CD14-positive monocyte (primary cell): ENCODE measurements around the gene BMAL2. TPM values are rescaled to one million over a fixed set of nuclear protein-coding genes. Genes with fewer than 3 reads are reported as not detected.

ENCODE experiments used
- DNase-seq, 3 donors: peaks; one replicate each; pipeline ENCODE4 v3.0.0-alpha.2; 2011 to 2022
- H2AFZ ChIP-seq: 2 replicates; pipeline ENCODE4 v1.6.0; 2012; ENCODE audit warnings: mild to moderate bottlenecking, low read depth, low read length, inconsistent platforms; ENCODE audit not compliant: insufficient read depth, poor library complexity, severe bottlenecking
- H3K27ac ChIP-seq, 2 donors: 1 replicate in 1 of 2; 2 replicates in 1 of 2; pipeline ENCODE4 v1.5.1; 2012 to 2013; ENCODE audit warnings: low read length in 2 of 2, control low read depth in 1 of 2, inconsistent platforms in 1 of 2, low read depth in 1 of 2, mild to moderate bottlenecking in 1 of 2
- H3K27me3 ChIP-seq, 2 donors: one replicate each; pipeline versions ENCODE4 v1.6.0 to v1.6.1; 2011 to 2013; ENCODE audit warnings: low read length in 2 of 2; ENCODE audit not compliant: control insufficient read depth in 2 of 2, insufficient read depth in 2 of 2
- H3K36me3 ChIP-seq, 2 donors: replicated peaks in 1 of 2; 1 replicate in 1 of 2; 2 replicates in 1 of 2; pipeline versions ENCODE4 v1.5.1 to v1.6.1; 2012 to 2013; ENCODE audit warnings: low read length in 2 of 2, control low read depth in 1 of 2, inconsistent platforms in 1 of 2, mild to moderate bottlenecking in 1 of 2; ENCODE audit not compliant: insufficient read depth in 2 of 2, control insufficient read depth in 1 of 2
- H3K4me1 ChIP-seq, 2 donors: 1 replicate in 1 of 2; 2 replicates in 1 of 2; pipeline versions ENCODE4 v1.5.1 to v1.6.1; 2012 to 2013; ENCODE audit warnings: low read length in 2 of 2, control low read depth in 1 of 2, inconsistent platforms in 1 of 2, mild to moderate bottlenecking in 1 of 2, moderate library complexity in 1 of 2; ENCODE audit not compliant: insufficient read depth in 2 of 2, control insufficient read depth in 1 of 2
- H3K4me2 ChIP-seq: replicated peaks from 2 replicates; pipeline ENCODE3; 2012; ENCODE audit warnings: low read length, moderate library complexity, mild to moderate bottlenecking; ENCODE audit not compliant: poor library complexity, severe bottlenecking; ENCODE audit errors: extremely low read depth
- H3K4me3 ChIP-seq, 3 experiments: fragments of 200-600 bp in 1 of 3; sonication (generic) in 1 of 3; replicated peaks in 1 of 3; 1 replicate in 2 of 3; 2 replicates in 1 of 3; pipeline ENCODE4 v1.5.1; 2011 to 2013; ENCODE audit warnings: low read length in 3 of 3, mild to moderate bottlenecking in 3 of 3, control low read depth in 2 of 3, low read depth in 2 of 3, inconsistent platforms in 1 of 3, moderate library complexity in 1 of 3
- H3K79me2 ChIP-seq: 2 replicates; pipeline ENCODE4 v1.6.0; 2012; ENCODE audit warnings: mild to moderate bottlenecking, control low read depth, inconsistent platforms, low read length, moderate library complexity; ENCODE audit not compliant: insufficient read depth
- H3K9ac ChIP-seq: 2 replicates; pipeline ENCODE4 v1.6.0; 2017; ENCODE audit warnings: low read length, mild to moderate bottlenecking; ENCODE audit not compliant: insufficient read depth, poor library complexity, severe bottlenecking
- H3K9me3 ChIP-seq, 2 donors: replicated peaks in 1 of 2; 1 replicate in 1 of 2; 2 replicates in 1 of 2; pipeline versions ENCODE4 v1.5.1 to v1.6.1; 2012 to 2013; ENCODE audit warnings: low read length in 2 of 2, control low read depth in 1 of 2; ENCODE audit not compliant: control insufficient read depth in 1 of 2, insufficient read depth in 1 of 2
- H4K20me1 ChIP-seq: 2 replicates; pipeline ENCODE4 v1.6.0; 2012; ENCODE audit warnings: mild to moderate bottlenecking, low read length, control low read depth, moderate library complexity; ENCODE audit not compliant: insufficient read depth
- H3K27ac Mint-ChIP-seq, 7 donors: one replicate each; pipeline ENCODE4 v1.8.0; 2020; ENCODE audit warnings: mild to moderate bottlenecking in 7 of 7, mixed read lengths in 7 of 7, moderate library complexity in 6 of 7, inconsistent platforms in 2 of 7
- H3K27me3 Mint-ChIP-seq, 3 donors: one replicate each; pipeline ENCODE4 v1.8.0; 2021 to 2022; ENCODE audit warnings: low read depth in 3 of 3, mild to moderate bottlenecking in 3 of 3, mixed read lengths in 3 of 3, moderate library complexity in 3 of 3, inconsistent platforms in 1 of 3
- H3K36me3 Mint-ChIP-seq, 2 donors: one replicate each; pipeline ENCODE4 v1.8.0; 2020; ENCODE audit warnings: mixed read lengths in 2 of 2, inconsistent platforms in 1 of 2, mild to moderate bottlenecking in 1 of 2
- H3K4me1 Mint-ChIP-seq: one replicate; pipeline ENCODE4 v1.8.0; 2020; ENCODE audit warnings: mild to moderate bottlenecking, mixed read lengths
- H3K4me3 Mint-ChIP-seq, 2 donors: one replicate each; pipeline ENCODE4 v1.8.0; 2020; ENCODE audit warnings: mild to moderate bottlenecking in 2 of 2, mixed read lengths in 2 of 2, moderate library complexity in 1 of 2
- H3K9me3 Mint-ChIP-seq, 7 donors: one replicate each; pipeline ENCODE4 v1.8.0; 2020 to 2022; ENCODE audit warnings: mixed read lengths in 7 of 7, mild to moderate bottlenecking in 6 of 7, moderate library complexity in 6 of 7, inconsistent platforms in 2 of 7
- CTCF ChIP-seq: fragments of 200-600 bp; IDR thresholded peaks from one replicate; pipeline ENCODE4 v1.8.0; 2022; ENCODE audit warnings: antibody characterized with exemption, mild to moderate bottlenecking
- WGBS: methylation state at CpG from one replicate; pipeline ENCODE4 v1.1.5; 2013; ENCODE audit warnings: missing lambda C conversion rate; ENCODE audit not compliant: insufficient coverage; 5-methylcytosine and 5-hydroxymethylcytosine counted together
- intact Hi-C, 2 donors: fragments of 100-400 bp; cut with micrococcal nuclease; formaldehyde crosslinking; loops; one replicate each; pipeline versions ENCODE4 v1.15.0 to v1.15.1; 2023
- polyA plus RNA-seq, 3 donors: library from polyadenylated mRNA; depleted of rRNA in 1 of 3; unstranded in 2 of 3; stranded (reverse) in 1 of 3; fragments of 300-500 nt in 2 of 3; fragments of >200 nt in 1 of 3; fragmentation: Illumina TruSeq in 2 of 3; gene quantifications; 1 replicate in 2 of 3; 2 replicates in 1 of 3; pipeline ENCODE4 v1.2.3, GENCODE V29; 2012 to 2021

The BMAL2 gene
- polyA plus RNA-seq, 3 donors: 0.55 to 2.1 (median 1.8) TPM

- H3K27me3 ChIP-seq: no peaks in the 10 kb centered on the region
- H2AFZ ChIP-seq: no peak overlapping the region
- H3K9ac ChIP-seq: no peak overlapping the region
- H3K27ac Mint-ChIP-seq: no peak overlapping the region
- H3K27ac ChIP-seq: no peak overlapping the region
- no peaks in the 10 kb centered on the region for H3K36me3 ChIP-seq
- no peaks in the 10 kb centered on the region for H3K4me1 ChIP-seq
- no peak for TF ChIP-seq CTCF
- 100% methylated on average over 2 of the region's 4 CpGs for WGBS
- intact Hi-C loops: no loop called here
- H4K20me1 ChIP-seq: no peaks in the 10 kb centered on the region
- H3K9me3 Mint-ChIP-seq: no peaks in the 10 kb centered on the region
- H3K9me3 ChIP-seq: no peaks in the 10 kb centered on the region
- DNase-seq: no peak
- no peak overlapping the region for H3K4me2 ChIP-seq
- no peak overlapping the region for H3K4me3 Mint-ChIP-seq
- H3K79me2 ChIP-seq: no peaks in the 10 kb centered on the region
- H3K4me1 Mint-ChIP-seq: peaks cover 3% of the 10 kb centered on the region
- no peak overlapping the region for H3K4me3 ChIP-seq
- peaks cover 0 to 2% (median 2%) of the 10 kb centered on the region in 3 donors for H3K27me3 Mint-ChIP-seq
- H3K36me3 Mint-ChIP-seq: no peaks in the 10 kb centered on the region
Observed at GRCh38 chr12:27345376-27345775, 12.7 kb downstream of the BMAL2 start.

- Histone ChIP-seq H3K4me3 (no peak overlapping the region), H2AFZ (no peak overlapping the region), H3K27me3 (no peaks in the 10 kb centered on the region), H3K9me3 (no peaks in the 10 kb centered on the region), H3K27ac (no peak overlapping the region), H4K20me1 (no peaks in the 10 kb centered on the region), H3K4me2 (no peak overlapping the region), H3K36me3 (no peaks in the 10 kb centered on the region), H3K4me1 (no peaks in the 10 kb centered on the region), H3K9ac (no peak overlapping the region), H3K79me2 (no peaks in the 10 kb centered on the region)
- Mint-ChIP-seq H3K4me3 (no peak overlapping the region), H3K4me1 (peaks cover 3% of the 10 kb centered on the region), H3K27ac (no peak overlapping the region), H3K27me3 (no peaks in the 10 kb centered on the region), H3K36me3 (no peaks in the 10 kb centered on the region), H3K9me3 (peaks cover 0 to 3% (median 0%) of the 10 kb centered on the region in 7 donors)
- no peak for TF ChIP-seq CTCF
- intact Hi-C loops: no loop called here
- no peak for DNase-seq
- 100% methylated on average over 1 of the region's 2 CpGs for WGBS
Observed at GRCh38 chr12:27347779-27348178, 15.1 kb downstream of the BMAL2 start.
